ENCODE data around the gene HSFX1.

HSFX1 gene

GRCh38 chrX:149799095-149799714 lies 25.3 kb downstream of the HSFX1 start:
- Histone ChIP-seq H3K27me3 (ENCODE audit: low read depth, low read length) (no peaks in the 10 kb centered on the region), H3K36me3 (replicated peaks; ENCODE audit: low read depth, low read length) (no peaks in the 10 kb centered on the region), H4K20me1 (ENCODE audit: insufficient read depth, low read length) (no peaks in the 10 kb centered on the region), H2AFZ (ENCODE audit: low read depth, low read length) (no peak overlapping the region), H3K4me1 (ENCODE audit: low read length) (peaks cover 25% of the 10 kb centered on the region), H3K4me3 (ENCODE audit: low read length) (no peak overlapping the region), H3K79me2 (ENCODE audit: low read length) (no peaks in the 10 kb centered on the region), H3K4me2 (ENCODE audit: low read length) (no peak overlapping the region), H3K9ac (ENCODE audit: low read length) (no peak overlapping the region), H3K9me3 (ENCODE audit: insufficient read depth, low read length) (no peaks in the 10 kb centered on the region), H3K27ac (ENCODE audit: low read length) (no peak overlapping the region)
- TF ChIP-seq CTCF (IDR thresholded peaks at IDR 0.05; ENCODE audit: low read depth, low read length), result no peak
- TF ChIP-seq EZH2phosphoT487 (IDR thresholded peaks at IDR 0.05; ENCODE audit: low read depth), result no peak

- no peak overlapping the region for H3K4me2 ChIP-seq (ENCODE audit: low read length)
- H3K4me3 ChIP-seq (ENCODE audit: low read length), result no peak overlapping the region
Observed at GRCh38 chrX:149799938-149800337, 26.1 kb downstream of the HSFX1 start.

GRCh38 chrX:149803458-149804062 lies 29.7 kb downstream of the HSFX1 start:
- H3K9ac ChIP-seq (ENCODE audit: low read length), result no peak overlapping the region
- H3K27me3 ChIP-seq (ENCODE audit: low read depth, low read length), result no peaks in the 10 kb centered on the region
- H3K9me3 ChIP-seq (ENCODE audit: insufficient read depth, low read length), result no peaks in the 10 kb centered on the region
- no peaks in the 10 kb centered on the region for H3K79me2 ChIP-seq (ENCODE audit: low read length)
- no peak overlapping the region for H2AFZ ChIP-seq (ENCODE audit: low read depth, low read length)
- no peak overlapping the region for H3K4me2 ChIP-seq (ENCODE audit: low read length)
- no peak overlapping the region for H3K27ac ChIP-seq (ENCODE audit: low read length)
- TF ChIP-seq EZH2phosphoT487 (IDR thresholded peaks at IDR 0.05; ENCODE audit: low read depth), result no peak
- no peak for TF ChIP-seq CTCF (IDR thresholded peaks at IDR 0.05; ENCODE audit: low read depth, low read length)
- peaks cover 13% of the 10 kb centered on the region; the same call in 1 of the 2 replicates for H3K4me1 ChIP-seq (ENCODE audit: low read length)
- no peaks in the 10 kb centered on the region for H3K36me3 ChIP-seq (replicated peaks; ENCODE audit: low read depth, low read length)
- H3K4me3 ChIP-seq (ENCODE audit: low read length), result no peak overlapping the region
- H4K20me1 ChIP-seq (ENCODE audit: insufficient read depth, low read length), result no peaks in the 10 kb centered on the region

More at GRCh38 chrX:149799938-149800337, 26.1 kb downstream of the HSFX1 start:
- TF ChIP-seq EZH2phosphoT487 (IDR thresholded peaks at IDR 0.05; ENCODE audit: low read depth), result no peak
- no peak for TF ChIP-seq CTCF (IDR thresholded peaks at IDR 0.05; ENCODE audit: low read depth, low read length)
- no peaks in the 10 kb centered on the region for H4K20me1 ChIP-seq (ENCODE audit: insufficient read depth, low read length)
- H3K27me3 ChIP-seq (ENCODE audit: low read depth, low read length), result no peaks in the 10 kb centered on the region
- no peak overlapping the region for H3K27ac ChIP-seq (ENCODE audit: low read length)
- H3K4me1 ChIP-seq (ENCODE audit: low read length), result peaks cover 25% of the 10 kb centered on the region
- H3K79me2 ChIP-seq (ENCODE audit: low read length), result no peaks in the 10 kb centered on the region
- no peak overlapping the region for H3K9ac ChIP-seq (ENCODE audit: low read length)
- no peak overlapping the region for H2AFZ ChIP-seq (ENCODE audit: low read depth, low read length)
- no peaks in the 10 kb centered on the region for H3K36me3 ChIP-seq (replicated peaks; ENCODE audit: low read depth, low read length)
- H3K9me3 ChIP-seq (ENCODE audit: insufficient read depth, low read length), result no peaks in the 10 kb centered on the region

GRCh38 chrX:149804102-149804501 lies 30.2 kb downstream of the HSFX1 start:
- peaks cover 10% of the 10 kb centered on the region; the same call in 1 of the 2 replicates for H3K4me1 ChIP-seq (ENCODE audit: low read length)
- H3K27me3 ChIP-seq (ENCODE audit: low read depth, low read length), result no peaks in the 10 kb centered on the region
- H3K27ac ChIP-seq (ENCODE audit: low read length), result no peak overlapping the region
- H3K9ac ChIP-seq (ENCODE audit: low read length), result no peak overlapping the region
- H3K36me3 ChIP-seq (replicated peaks; ENCODE audit: low read depth, low read length), result no peaks in the 10 kb centered on the region
- H4K20me1 ChIP-seq (ENCODE audit: insufficient read depth, low read length), result no peaks in the 10 kb centered on the region
- H3K79me2 ChIP-seq (ENCODE audit: low read length), result no peaks in the 10 kb centered on the region
- H3K4me3 ChIP-seq (ENCODE audit: low read length), result no peak overlapping the region
- TF ChIP-seq CTCF (IDR thresholded peaks at IDR 0.05; ENCODE audit: low read depth, low read length) (no peak), EZH2phosphoT487 (IDR thresholded peaks at IDR 0.05; ENCODE audit: low read depth) (no peak)
- no peak overlapping the region for H3K4me2 ChIP-seq (ENCODE audit: low read length)
- H3K9me3 ChIP-seq (ENCODE audit: insufficient read depth, low read length), result no peaks in the 10 kb centered on the region
- H2AFZ ChIP-seq (ENCODE audit: low read depth, low read length), result no peak overlapping the region

Measured in OCI-LY3 (cell line).